Measurements from ENCODE around the gene WIPF3. TPM values are rescaled to one million over a fixed set of nuclear protein-coding genes. Genes with fewer than 3 reads are reported as not detected.

Gene WIPF3
- total RNA-seq, 1 donor from 2014 or later: 0.65 TPM

DNA sequence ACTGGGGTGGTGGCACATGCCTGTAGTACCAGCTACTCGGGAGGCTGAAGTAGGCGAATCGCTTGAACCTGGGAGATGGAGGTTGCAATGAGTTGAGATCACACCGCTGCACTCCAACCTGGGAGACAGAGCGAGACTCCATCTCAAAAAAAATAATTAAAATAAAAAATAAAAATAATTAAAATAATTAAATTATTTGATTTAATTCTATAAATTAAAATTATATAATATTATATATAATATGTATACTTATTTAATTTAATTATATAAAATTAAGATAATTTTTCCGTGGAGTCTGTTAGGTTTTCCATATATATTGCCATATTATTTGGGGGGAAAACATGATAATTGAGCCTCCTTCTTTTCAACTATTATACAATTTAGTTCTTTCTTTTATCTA, 12.0 kb downstream of the WIPF3 start:
- TF ChIP-seq, protein P1, sequence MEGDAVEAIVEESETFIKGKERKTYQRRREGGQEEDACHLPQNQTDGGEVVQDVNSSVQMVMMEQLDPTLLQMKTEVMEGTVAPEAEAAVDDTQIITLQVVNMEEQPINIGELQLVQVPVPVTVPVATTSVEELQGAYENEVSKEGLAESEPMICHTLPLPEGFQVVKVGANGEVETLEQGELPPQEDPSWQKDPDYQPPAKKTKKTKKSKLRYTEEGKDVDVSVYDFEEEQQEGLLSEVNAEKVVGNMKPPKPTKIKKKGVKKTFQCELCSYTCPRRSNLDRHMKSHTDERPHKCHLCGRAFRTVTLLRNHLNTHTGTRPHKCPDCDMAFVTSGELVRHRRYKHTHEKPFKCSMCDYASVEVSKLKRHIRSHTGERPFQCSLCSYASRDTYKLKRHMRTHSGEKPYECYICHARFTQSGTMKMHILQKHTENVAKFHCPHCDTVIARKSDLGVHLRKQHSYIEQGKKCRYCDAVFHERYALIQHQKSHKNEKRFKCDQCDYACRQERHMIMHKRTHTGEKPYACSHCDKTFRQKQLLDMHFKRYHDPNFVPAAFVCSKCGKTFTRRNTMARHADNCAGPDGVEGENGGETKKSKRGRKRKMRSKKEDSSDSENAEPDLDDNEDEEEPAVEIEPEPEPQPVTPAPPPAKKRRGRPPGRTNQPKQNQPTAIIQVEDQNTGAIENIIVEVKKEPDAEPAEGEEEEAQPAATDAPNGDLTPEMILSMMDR (IDR thresholded peaks at IDR 0.05): no peak
- H3K27me3 Mint-ChIP-seq (ENCODE audit: low read depth): peaks cover 45% of the 10 kb centered on the region
- H3K4me1 Mint-ChIP-seq (ENCODE audit: low read depth): no peaks in the 10 kb centered on the region

DNA sequence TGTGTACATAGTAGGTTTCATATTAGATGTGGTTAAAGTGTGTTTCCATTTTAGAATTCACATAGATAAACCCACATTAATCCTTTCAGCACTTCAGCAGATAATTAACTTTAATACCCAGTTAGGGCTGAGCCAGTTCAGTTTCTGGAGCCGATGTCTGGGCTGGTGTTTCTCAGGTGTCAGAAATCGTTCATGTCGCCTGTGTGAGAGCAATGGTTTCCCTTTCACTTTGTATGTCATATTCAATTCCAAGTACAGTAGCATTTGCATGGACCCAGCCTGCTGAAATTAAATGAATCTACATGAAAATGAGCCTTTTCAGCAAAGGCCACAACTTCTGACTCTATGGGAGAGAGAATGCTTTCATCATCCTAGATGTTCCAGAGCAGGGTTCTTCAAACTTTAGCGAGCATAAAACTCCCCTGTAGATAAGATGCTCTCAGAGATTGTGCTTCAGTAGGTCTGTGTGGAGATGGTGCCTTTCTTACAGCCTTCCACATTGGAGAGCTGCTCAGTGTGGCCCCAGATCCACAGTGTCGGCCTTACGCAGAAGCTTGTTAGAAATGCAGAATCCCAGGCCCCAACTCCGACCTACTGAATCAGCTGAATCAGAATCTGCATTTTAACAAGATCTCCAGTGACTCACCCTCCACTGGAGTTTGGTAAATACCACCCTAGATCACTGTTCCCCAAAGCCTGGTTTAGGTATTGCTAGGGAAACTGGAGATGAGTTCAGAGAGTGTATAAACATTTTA, 19.6 kb downstream of the WIPF3 start:
- H3K27me3 Mint-ChIP-seq (ENCODE audit: low read depth): peaks cover 27% of the 10 kb centered on the region
- H3K4me3 Mint-ChIP-seq (ENCODE audit: unreplicated experiment): no peak overlapping the region
- no peak overlapping the region for H3K27ac Mint-ChIP-seq (ENCODE audit: unreplicated experiment)
- no peak for DNase-seq (ENCODE audit: low spot score)
- TF ChIP-seq, protein P1 (IDR thresholded peaks at IDR 0.05): no peak
- peaks cover 5% of the 10 kb centered on the region for H3K9me3 Mint-ChIP-seq (ENCODE audit: low read depth)
- peaks cover 2% of the 10 kb centered on the region for H3K36me3 Mint-ChIP-seq (ENCODE audit: low read depth)
- no peaks in the 10 kb centered on the region for H3K4me1 Mint-ChIP-seq (ENCODE audit: low read depth)

More for the DNA sequence above, 12.0 kb downstream of the WIPF3 start:
- peaks cover 2% of the 10 kb centered on the region for H3K36me3 Mint-ChIP-seq (ENCODE audit: low read depth)
- no peak overlapping the region for H3K4me3 Mint-ChIP-seq (ENCODE audit: unreplicated experiment)
- DNase-seq (ENCODE audit: low spot score): no peak
- H3K9me3 Mint-ChIP-seq (ENCODE audit: low read depth): peaks cover 5% of the 10 kb centered on the region
- no peak overlapping the region for H3K27ac Mint-ChIP-seq (ENCODE audit: unreplicated experiment)

DNA sequence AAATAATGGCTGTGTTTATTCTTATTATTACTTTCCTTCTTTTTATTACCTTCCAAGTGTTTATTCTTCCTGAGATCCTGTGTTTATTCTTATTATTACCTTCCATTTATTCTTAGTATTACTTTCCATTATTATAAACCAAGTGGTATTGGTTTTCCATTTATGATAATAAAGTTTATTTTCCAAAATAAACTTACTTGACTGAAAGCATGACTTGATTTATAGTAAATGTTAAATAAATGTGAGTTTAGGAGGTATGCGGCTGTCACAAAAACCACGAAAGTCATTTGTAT, 20.2 kb downstream of the WIPF3 start:
- DNase-seq (ENCODE audit: low spot score): no peak
- H3K27me3 Mint-ChIP-seq (ENCODE audit: low read depth): peaks cover 25% of the 10 kb centered on the region
- H3K9me3 Mint-ChIP-seq (ENCODE audit: low read depth): peaks cover 8% of the 10 kb centered on the region
- TF ChIP-seq, protein P1 (IDR thresholded peaks at IDR 0.05): no peak
- no peaks in the 10 kb centered on the region for H3K4me1 Mint-ChIP-seq (ENCODE audit: low read depth)
- peaks cover 3% of the 10 kb centered on the region for H3K36me3 Mint-ChIP-seq (ENCODE audit: low read depth)
- no peak overlapping the region for H3K27ac Mint-ChIP-seq (ENCODE audit: unreplicated experiment)
- no peak overlapping the region for H3K4me3 Mint-ChIP-seq (ENCODE audit: unreplicated experiment)

DNA sequence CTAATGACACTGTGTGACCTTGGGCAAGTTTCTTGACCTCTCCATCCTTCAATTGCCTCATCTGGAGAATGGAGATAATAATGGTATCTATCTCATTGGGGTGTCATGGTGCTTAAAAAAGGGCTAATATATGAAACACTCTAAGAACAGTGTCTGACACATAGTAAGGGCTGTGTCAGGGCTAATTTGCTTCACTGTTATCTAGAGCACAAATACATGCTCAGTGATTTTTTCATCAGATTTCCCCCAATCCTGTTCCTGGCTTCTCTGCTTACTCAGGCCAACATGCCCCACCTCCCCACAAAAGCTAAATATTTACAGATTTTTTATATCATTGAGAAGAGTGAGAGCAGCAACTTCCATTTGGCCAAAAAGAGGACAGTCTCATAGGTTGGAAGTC, 20.6 kb downstream of the WIPF3 start:
- no peaks in the 10 kb centered on the region for H3K4me1 Mint-ChIP-seq (ENCODE audit: low read depth)
- peaks cover 9% of the 10 kb centered on the region for H3K9me3 Mint-ChIP-seq (ENCODE audit: low read depth)
- peaks cover 3% of the 10 kb centered on the region for H3K36me3 Mint-ChIP-seq (ENCODE audit: low read depth)
- H3K27me3 Mint-ChIP-seq (ENCODE audit: low read depth): peaks cover 23% of the 10 kb centered on the region
- no peak overlapping the region for H3K27ac Mint-ChIP-seq (ENCODE audit: unreplicated experiment)
- no peak for DNase-seq (ENCODE audit: low spot score)
- TF ChIP-seq, protein P1 (IDR thresholded peaks at IDR 0.05): no peak
- H3K4me3 Mint-ChIP-seq (ENCODE audit: unreplicated experiment): no peak overlapping the region

DNA sequence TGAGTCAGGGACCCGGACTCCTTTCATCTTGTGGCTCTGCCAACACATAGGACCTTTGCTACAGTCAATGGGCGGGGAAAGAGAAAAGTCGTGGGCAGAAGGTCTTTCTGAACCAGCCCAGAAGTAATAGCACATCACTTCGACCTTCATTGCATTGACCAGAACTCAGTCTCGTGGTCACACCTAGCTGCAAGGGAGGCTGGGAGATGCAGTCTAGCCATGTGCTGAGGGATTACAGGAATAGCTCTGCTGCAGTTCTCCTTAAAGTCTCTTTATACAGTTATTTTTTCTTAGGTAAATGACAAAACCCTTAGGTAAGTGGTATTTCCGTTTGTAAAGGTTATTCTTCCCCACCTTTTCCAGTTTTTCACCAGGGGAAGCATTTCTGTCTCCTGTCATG, 25.4 kb downstream of the WIPF3 start:
- Mint-ChIP-seq H3K4me1 (ENCODE audit: low read depth) (no peaks in the 10 kb centered on the region), H3K27me3 (ENCODE audit: low read depth) (peaks cover 11% of the 10 kb centered on the region), H3K4me3 (ENCODE audit: unreplicated experiment) (no peak overlapping the region), H3K36me3 (ENCODE audit: low read depth) (peaks cover 3% of the 10 kb centered on the region), H3K27ac (ENCODE audit: unreplicated experiment) (no peak overlapping the region), H3K9me3 (ENCODE audit: low read depth) (peaks cover 16% of the 10 kb centered on the region)
- TF ChIP-seq, protein P1 (IDR thresholded peaks at IDR 0.05): no peak
- DNase-seq (ENCODE audit: low spot score): no peak
